NCI-H2196 (cell line): ENCODE measurements around the gene PLEKHA3.
A peak's percentile ranks its signal among the peaks of the same experiment; 100 is the strongest.
"Not testable (repeated sequence)": the region's sequence is repeated elsewhere in the genome, so short reads cannot be mapped to it uniquely, and the experiment has no call there.

Experiments used
- DNase-seq: peaks from one replicate; lab custom pipeline; 2025; ENCODE audit not compliant: unreplicated experiment; lab: John Stamatoyannopoulos, UW

PLEKHA3 gene

DNA sequence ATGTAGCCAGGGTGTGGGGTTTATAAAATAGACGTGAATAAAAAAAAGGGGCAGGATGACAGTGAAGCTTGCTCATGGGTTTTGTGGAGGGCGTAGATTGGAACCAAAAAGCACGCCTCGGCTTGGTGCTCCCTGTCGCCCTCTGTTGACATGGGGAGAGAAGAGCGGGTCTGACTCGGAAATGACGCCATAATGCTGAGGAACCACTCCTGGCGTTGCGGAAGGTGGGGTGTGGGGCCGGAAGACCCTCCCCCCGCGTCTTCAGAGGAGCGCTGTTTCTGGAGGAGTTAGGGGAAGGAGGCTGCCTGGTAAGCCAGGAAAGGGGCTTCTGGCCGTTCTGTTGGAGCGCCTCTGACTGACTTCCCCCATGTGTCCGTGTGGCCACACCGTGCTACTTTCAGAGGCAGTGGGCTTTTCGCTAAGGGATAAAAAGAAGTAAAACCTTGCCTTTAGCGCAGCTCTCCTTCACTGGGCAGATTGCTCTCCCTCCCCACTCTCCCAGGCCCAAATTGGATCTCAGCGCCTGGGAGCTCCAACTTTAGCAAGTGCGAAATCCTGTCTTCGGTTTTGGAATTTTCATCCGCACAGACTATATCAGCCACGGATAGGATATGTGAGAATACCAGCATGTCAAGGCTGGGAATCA lies 42.8 kb downstream of the PLEKHA3 start:
- DNase-seq, result peak; percentile 70

- no peak for DNase-seq
These were observed 43.4 kb downstream of the PLEKHA3 start for GRCh38 chr2:178523596-178524134.

GRCh38 chr2:178525010-178525409 lies 44.8 kb downstream of the PLEKHA3 start:
- DNase-seq, result not testable (repeated sequence)

GRCh38 chr2:178525460-178525859 lies 45.2 kb downstream of the PLEKHA3 start:
- DNase-seq, result not testable (repeated sequence)

- no peak for DNase-seq
These were observed 46.0 kb downstream of the PLEKHA3 start for GRCh38 chr2:178526256-178526655.

- no peak for DNase-seq
These were observed 47.3 kb downstream of the PLEKHA3 start for GRCh38 chr2:178527592-178527991.

DNA sequence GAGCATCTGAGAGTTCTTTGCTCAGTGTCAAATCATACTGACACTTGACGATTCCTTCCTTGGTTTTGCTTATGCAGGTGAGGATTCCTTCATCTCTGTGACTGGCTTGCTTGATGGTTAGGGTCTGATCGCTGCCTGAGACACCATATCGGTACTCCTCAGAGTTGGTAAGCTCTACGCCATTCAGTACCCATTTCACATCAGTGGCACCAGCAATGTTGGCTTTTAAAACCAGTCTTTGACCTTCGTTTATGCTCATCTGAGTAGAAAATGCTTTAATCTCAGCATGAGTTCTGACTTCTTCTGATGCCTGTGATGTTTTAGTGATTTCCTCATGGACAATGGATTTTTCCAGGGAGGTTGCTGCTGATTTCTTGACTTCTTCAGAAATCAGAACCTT lies 48.4 kb downstream of the PLEKHA3 start:
- DNase-seq, result no peak

DNA sequence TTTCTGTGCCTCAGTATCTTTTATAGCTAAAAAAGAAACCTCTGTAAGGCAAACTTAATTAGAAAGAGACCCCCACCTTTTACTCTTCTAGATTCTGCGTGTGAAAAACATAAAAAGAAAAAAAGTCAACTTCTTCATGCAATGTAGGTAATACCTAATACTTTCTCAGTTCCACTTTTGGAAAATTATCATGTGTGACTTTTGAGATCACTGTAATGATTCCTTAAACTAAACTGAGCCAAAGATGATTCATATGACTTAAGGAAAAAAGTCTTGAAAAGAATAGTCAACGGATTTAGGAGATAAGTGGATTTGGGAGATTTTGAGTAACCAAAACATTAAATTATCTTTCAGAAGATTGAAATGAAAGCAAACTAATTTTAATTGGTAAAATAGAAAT lies 48.9 kb downstream of the PLEKHA3 start:
- DNase-seq, result no peak

DNA sequence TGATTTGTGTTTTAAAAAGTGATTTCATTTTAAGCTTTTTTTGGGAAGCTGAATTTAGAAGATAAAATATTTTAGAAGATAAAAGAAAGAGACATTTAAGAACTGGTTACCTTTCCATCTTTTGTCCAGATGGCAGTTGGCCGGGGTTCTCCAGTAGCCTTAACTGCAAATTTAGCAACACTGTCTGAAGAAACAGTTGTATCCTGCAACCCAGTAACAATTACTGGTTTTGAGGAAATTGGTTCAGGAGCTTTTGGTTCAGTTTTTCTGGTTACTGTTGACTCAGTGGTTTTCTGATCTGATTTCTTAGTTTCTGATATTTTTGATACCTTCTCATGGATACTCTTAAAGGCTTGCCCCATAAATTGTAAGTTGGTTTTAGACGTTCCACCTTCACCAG lies 49.9 kb downstream of the PLEKHA3 start:
- no peak for DNase-seq

DNA sequence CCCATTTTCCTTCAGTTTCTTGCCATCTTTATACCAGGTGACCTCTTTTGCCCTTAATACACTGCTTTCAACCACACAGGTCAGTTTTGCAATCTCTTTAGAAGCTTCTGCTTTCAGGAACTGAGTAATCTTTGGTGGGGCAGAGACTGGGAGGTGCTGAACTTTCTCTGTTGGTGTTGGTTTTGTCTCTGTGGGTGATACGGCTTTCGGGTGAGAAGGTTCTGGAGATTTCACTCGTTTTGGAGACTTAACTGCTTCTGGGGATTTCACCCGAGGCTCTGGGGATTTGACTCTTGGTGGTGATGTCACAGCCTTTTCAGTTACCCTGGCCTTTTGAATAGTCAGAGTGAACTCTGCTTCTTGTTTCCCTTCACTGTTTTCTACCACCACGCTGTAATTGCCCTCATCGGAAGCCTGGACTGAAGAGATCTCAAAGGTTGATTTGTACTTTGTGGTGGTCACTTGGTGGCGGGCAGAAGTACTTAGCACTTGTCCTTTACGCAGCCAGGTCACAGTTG lies 50.4 kb downstream of the PLEKHA3 start:
- no peak for DNase-seq

DNA sequence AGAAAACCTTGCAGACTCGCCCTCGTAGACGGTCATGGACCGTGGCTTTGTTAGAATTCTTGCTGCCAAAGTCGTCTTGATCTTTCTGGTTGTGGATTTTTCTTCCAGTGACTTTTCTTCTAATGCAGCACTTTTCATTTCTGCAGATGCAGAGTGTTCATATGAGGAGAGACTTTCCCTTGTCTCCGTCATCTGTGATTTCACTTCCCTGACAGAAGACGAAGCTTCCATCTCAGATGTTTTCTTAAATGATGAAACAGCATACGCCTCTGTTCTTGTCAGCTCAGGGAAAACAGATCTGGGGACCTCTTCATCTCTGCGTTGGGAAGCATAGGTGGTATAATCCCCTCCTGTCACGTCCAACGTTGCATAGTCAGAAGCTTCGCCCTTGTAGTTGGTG lies 50.9 kb downstream of the PLEKHA3 start:
- DNase-seq, result no peak

- no peak for DNase-seq
These were observed 55.8 kb downstream of the PLEKHA3 start for GRCh38 chr2:178536037-178536436.

DNA sequence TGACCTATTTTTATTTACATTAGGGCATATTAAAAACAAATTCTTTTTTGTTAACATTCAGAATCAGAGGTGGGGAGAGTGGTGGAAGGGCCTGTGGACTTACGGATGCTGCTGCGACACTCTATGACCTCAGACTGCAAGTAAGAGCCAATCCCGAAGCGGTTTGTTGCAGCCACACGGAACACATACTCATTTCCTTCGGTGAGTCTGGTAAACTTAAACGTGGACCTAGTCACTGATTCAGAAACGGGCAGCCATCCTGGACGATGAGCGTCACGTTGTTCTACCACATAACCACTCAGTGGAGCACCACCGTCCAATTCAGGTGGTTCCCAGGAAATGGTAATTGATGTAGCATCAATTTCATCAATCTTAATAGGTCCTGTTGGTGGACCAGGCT lies 61.9 kb downstream of the PLEKHA3 start:
- DNase-seq, result no peak

DNA sequence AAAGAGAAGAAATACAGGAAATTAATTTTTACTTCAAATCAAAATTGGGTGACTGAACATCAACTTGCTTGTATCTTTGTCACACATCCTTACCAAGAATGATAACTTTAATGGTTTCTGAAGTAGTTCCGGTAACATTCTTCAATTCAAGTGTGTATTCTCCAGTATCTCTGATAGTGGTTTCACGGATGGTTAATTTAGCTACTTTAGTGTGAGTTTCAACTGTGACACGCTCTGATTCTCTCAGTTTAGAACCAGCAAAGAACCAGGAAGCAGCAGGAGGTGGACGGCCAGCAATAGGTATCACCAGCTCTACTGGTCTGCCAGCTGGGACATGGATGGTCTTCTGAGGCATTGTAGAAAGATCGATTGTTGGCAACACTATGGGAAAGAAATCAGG lies 62.3 kb downstream of the PLEKHA3 start:
- DNase-seq, result no peak

- no peak for DNase-seq
These were observed 70.1 kb downstream of the PLEKHA3 start for GRCh38 chr2:178550352-178550751.

DNA sequence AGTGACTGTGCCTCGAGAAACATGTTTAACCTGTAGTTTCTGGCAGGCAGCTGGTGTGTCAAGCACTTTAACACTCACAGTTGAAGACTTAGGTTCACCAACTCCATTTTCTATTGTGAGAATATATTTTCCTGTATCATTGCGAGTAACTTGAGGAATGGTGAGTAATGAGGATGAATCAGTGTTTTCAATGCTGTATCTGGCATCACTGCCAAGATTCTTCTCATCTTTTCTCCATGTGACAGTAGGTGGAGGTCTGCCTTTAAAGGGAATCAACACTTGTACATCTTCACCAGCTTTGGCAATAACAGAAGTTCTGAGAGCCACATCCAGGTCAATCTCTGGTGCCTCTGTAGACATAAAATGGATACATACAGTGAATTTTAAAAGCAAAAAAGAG lies 72.8 kb downstream of the PLEKHA3 start:
- no peak for DNase-seq
